HEK293 (cell line): ENCODE measurements around the gene RHPN2.

Experiments used
- BCL11A ChIP-seq: fragments of 450-650 bp; formaldehyde crosslinking; IDR thresholded peaks from 2 replicates; pipeline ENCODE4 v1.5.1; 2016; ENCODE audit warnings: low read depth, missing biosample characterization, missing genetic modification characterization
- CTCF ChIP-seq: fragments of 450-650 bp; formaldehyde crosslinking; IDR thresholded peaks from 2 replicates; pipeline ENCODE4 v1.5.1; 2016; ENCODE audit warnings: missing biosample characterization, missing genetic modification characterization
- KLF10 ChIP-seq: fragments of 450-650 bp; IDR thresholded peaks from 2 replicates; pipeline ENCODE4 v1.5.1; 2018; ENCODE audit warnings: missing biosample characterization, mild to moderate bottlenecking, missing genetic modification characterization
- OSR2 ChIP-seq: fragments of 450-650 bp; formaldehyde crosslinking; IDR thresholded peaks from 2 replicates; pipeline ENCODE4 v1.5.1; 2016; ENCODE audit warnings: missing biosample characterization, missing genetic modification characterization
- YY1 ChIP-seq: fragments of 450-650 bp; formaldehyde crosslinking; IDR thresholded peaks from 2 replicates; pipeline ENCODE4 v1.5.1; 2018; ENCODE audit warnings: missing biosample characterization, missing genetic modification characterization
- ZNF121 ChIP-seq: fragments of 450-650 bp; formaldehyde crosslinking; IDR thresholded peaks from 2 replicates; pipeline ENCODE4 v1.5.1; 2016; ENCODE audit warnings: missing biosample characterization, missing genetic modification characterization
- ZNF169 ChIP-seq: fragments of 450-650 bp; formaldehyde crosslinking; IDR thresholded peaks from 2 replicates; pipeline ENCODE4 v1.5.1; 2016; ENCODE audit warnings: missing biosample characterization, missing genetic modification characterization
- ZNF560 ChIP-seq: fragments of 450-650 bp; formaldehyde crosslinking; IDR thresholded peaks from 2 replicates; pipeline ENCODE4 v1.5.1; 2017; ENCODE audit warnings: missing biosample characterization, missing genetic modification characterization, borderline replicate concordance
- ZNF707 ChIP-seq: fragments of 450-650 bp; formaldehyde crosslinking; IDR thresholded peaks from 2 replicates; pipeline ENCODE4 v1.5.1; 2016; ENCODE audit warnings: missing biosample characterization, missing genetic modification characterization

GRCh38 chr19:33054623-33055022 lies 10.1 kb downstream of the RHPN2 start:
- no peak for TF ChIP-seq BCL11A
- TF ChIP-seq ZNF560 (tag by site-specific recombination): no peak
- TF ChIP-seq KLF10 (tag by site-specific recombination): no peak
- no peak for TF ChIP-seq CTCF (tag by site-specific recombination)
- peak; percentile 42; the same call in 1 of the 2 replicates for TF ChIP-seq ZNF169 (tag by site-specific recombination)
- TF ChIP-seq ZNF707 (tag by site-specific recombination): no peak
- TF ChIP-seq OSR2 (tag by site-specific recombination): no peak
- TF ChIP-seq ZNF121 (tag by site-specific recombination): no peak
- no peak for TF ChIP-seq YY1 (tag by site-specific recombination)
